H9 (cell line): ENCODE results near the gene KBTBD2. TPM values are rescaled to one million over a fixed set of nuclear protein-coding genes. Genes with fewer than 3 reads are reported as not detected.

ENCODE experiments used
- DNase-seq: peaks from one replicate; pipeline ENCODE4 v3.0.0-alpha.2; 2017
- H2AFZ ChIP-seq: one replicate; pipeline ENCODE4 v1.6.1; 2013; ENCODE audit warnings: mild to moderate bottlenecking, low read length, control low read depth, moderate library complexity
- H2AK5ac ChIP-seq: 2 replicates; pipeline ENCODE4 v1.6.1; 2013; ENCODE audit warnings: low read length, control low read depth, mixed read lengths; ENCODE audit not compliant: insufficient read length
- H2BK120ac ChIP-seq: one replicate; pipeline ENCODE4 v1.6.1; 2013; ENCODE audit warnings: low read depth, mild to moderate bottlenecking, low read length, control low read depth, inconsistent platforms; ENCODE audit not compliant: poor library complexity, severe bottlenecking
- H2BK12ac ChIP-seq: 2 replicates; pipeline ENCODE4 v1.6.1; 2013; ENCODE audit warnings: low read length, control low read depth, mixed read lengths, low read depth; ENCODE audit not compliant: insufficient read length
- H2BK15ac ChIP-seq: 2 replicates; pipeline ENCODE4 v1.6.1; 2013; ENCODE audit warnings: low read depth, low read length, control low read depth
- H2BK20ac ChIP-seq: one replicate; pipeline ENCODE4 v1.6.1; 2013; ENCODE audit warnings: low read depth, mild to moderate bottlenecking, low read length, control low read depth, inconsistent platforms; ENCODE audit not compliant: poor library complexity, severe bottlenecking
- H2BK5ac ChIP-seq: 2 replicates; pipeline ENCODE4 v1.6.1; 2013; ENCODE audit warnings: low read length, control low read depth, mixed read lengths; ENCODE audit not compliant: insufficient read length
- H3K14ac ChIP-seq: 2 replicates; pipeline ENCODE4 v1.6.1; 2013; ENCODE audit warnings: low read length, control low read depth; ENCODE audit not compliant: insufficient read depth
- H3K18ac ChIP-seq: 2 replicates; pipeline ENCODE4 v1.6.1; 2013; ENCODE audit warnings: low read depth, mild to moderate bottlenecking, mixed read lengths, low read length, control low read depth; ENCODE audit not compliant: insufficient read length
- H3K23ac ChIP-seq: 2 replicates; pipeline ENCODE4 v1.6.1; 2013; ENCODE audit warnings: low read length, control low read depth, mixed read lengths, low read depth; ENCODE audit not compliant: insufficient read length
- H3K23me2 ChIP-seq: 2 replicates; pipeline ENCODE4 v1.6.1; 2013; ENCODE audit warnings: low read depth, mild to moderate bottlenecking, mixed read lengths, low read length, control low read depth; ENCODE audit not compliant: insufficient read length, poor library complexity, severe bottlenecking
- H3K27ac ChIP-seq: 2 replicates; pipeline ENCODE4 v1.5.1; 2013; ENCODE audit warnings: low read length, control low read depth, mixed read lengths, low read depth; ENCODE audit not compliant: insufficient read length
- H3K27me3 ChIP-seq: 2 replicates; pipeline ENCODE4 v1.6.1; 2013; ENCODE audit warnings: low read length, control low read depth, inconsistent platforms; ENCODE audit not compliant: insufficient read depth
- H3K4ac ChIP-seq: 2 replicates; pipeline ENCODE4 v1.6.1; 2013; ENCODE audit warnings: low read depth, mild to moderate bottlenecking, control low read depth, inconsistent platforms, low read length, moderate library complexity
- H3K4me1 ChIP-seq: 2 replicates; pipeline ENCODE4 v1.6.1; 2013; ENCODE audit warnings: low read length, control low read depth, inconsistent platforms; ENCODE audit not compliant: insufficient read depth
- H3K4me2 ChIP-seq: 2 replicates; pipeline ENCODE4 v1.6.1; 2013; ENCODE audit warnings: low read length, control low read depth, mixed read lengths; ENCODE audit not compliant: insufficient read length, insufficient read depth
- H3K56ac ChIP-seq: 2 replicates; pipeline ENCODE4 v1.6.1; 2013; ENCODE audit warnings: low read depth, mild to moderate bottlenecking, mixed read lengths, low read length, control low read depth; ENCODE audit not compliant: insufficient read length
- H3K79me1 ChIP-seq: 2 replicates; pipeline ENCODE4 v1.6.1; 2013; ENCODE audit warnings: low read depth, mild to moderate bottlenecking, moderate library complexity, low read length, control low read depth, inconsistent platforms; ENCODE audit not compliant: insufficient read depth, poor library complexity, severe bottlenecking
- H3K79me2 ChIP-seq: 2 replicates; pipeline ENCODE4 v1.6.1; 2013; ENCODE audit warnings: low read length, control low read depth, inconsistent platforms; ENCODE audit not compliant: insufficient read depth
- H3K9ac ChIP-seq: 2 replicates; pipeline ENCODE4 v1.6.1; 2013; ENCODE audit warnings: low read length, control low read depth, mixed read lengths; ENCODE audit not compliant: insufficient read length; ENCODE audit errors: extremely low read depth
- H3K9me3 ChIP-seq: one replicate; pipeline ENCODE4 v1.6.1; 2013; ENCODE audit warnings: low read depth, low read length, inconsistent platforms; ENCODE audit not compliant: control insufficient read depth
- H3T11ph ChIP-seq: one replicate; pipeline ENCODE4 v1.6.1; 2013; ENCODE audit warnings: mild to moderate bottlenecking, low read length, control low read depth, inconsistent platforms
- H4K20me1 ChIP-seq: one replicate; pipeline ENCODE4 v1.6.1; 2013; ENCODE audit not compliant: control insufficient read depth, insufficient read length, insufficient read depth
- H4K5ac ChIP-seq: 2 replicates; pipeline ENCODE4 v1.6.1; 2013; ENCODE audit warnings: low read depth, mild to moderate bottlenecking, mixed read lengths, low read length, control low read depth; ENCODE audit not compliant: insufficient read length
- H4K8ac ChIP-seq: replicated peaks from 2 replicates; pipeline ENCODE4 v1.6.1; 2013; ENCODE audit warnings: low read length, control low read depth, mixed read lengths, low read depth; ENCODE audit not compliant: insufficient read length
- H4K91ac ChIP-seq: 2 replicates; pipeline ENCODE4 v1.6.1; 2013; ENCODE audit warnings: low read depth, mild to moderate bottlenecking, moderate library complexity, mixed read lengths, low read length, control low read depth; ENCODE audit not compliant: insufficient read length
- H3K27ac Mint-ChIP-seq, 3 experiments: 2 replicates in 2 of 3; 3 replicates in 1 of 3; pipeline ENCODE4 v1.8.0; 2020 to 2021; ENCODE audit warnings: mixed read lengths in 3 of 3, mild to moderate bottlenecking in 1 of 3, moderate library complexity in 1 of 3
- H3K27me3 Mint-ChIP-seq: 2 replicates; pipeline ENCODE4 v1.8.0; 2021; ENCODE audit warnings: low read depth, mild to moderate bottlenecking, moderate library complexity, mixed read lengths
- H3K36me3 Mint-ChIP-seq, 3 experiments: 2 replicates in 2 of 3; 3 replicates in 1 of 3; pipeline ENCODE4 v1.8.0; 2020 to 2021; ENCODE audit warnings: low read depth in 3 of 3, mixed read lengths in 3 of 3; ENCODE audit not compliant: insufficient read depth in 1 of 3
- H3K4me1 Mint-ChIP-seq, 2 experiments: 2 replicates each; pipeline ENCODE4 v1.8.0; 2020; ENCODE audit warnings: mixed read lengths in 2 of 2
- H3K4me3 Mint-ChIP-seq, 2 experiments: 2 replicates in 1 of 2; 3 replicates in 1 of 2; pipeline ENCODE4 v1.8.0; 2020 to 2021; ENCODE audit warnings: mild to moderate bottlenecking in 2 of 2, mixed read lengths in 2 of 2, moderate library complexity in 1 of 2
- H3K9me3 Mint-ChIP-seq, 2 experiments: 2 replicates in 1 of 2; 3 replicates in 1 of 2; pipeline ENCODE4 v1.8.0; 2020; ENCODE audit warnings: mild to moderate bottlenecking in 2 of 2, mixed read lengths in 2 of 2, moderate library complexity in 1 of 2
- CTCF ChIP-seq: fragments of 200-600 bp; sonication (generic); conservative IDR thresholded peaks from 3 replicates; pipeline ENCODE4 v1.8.0; 2021; ENCODE audit warnings: antibody characterized with exemption, mild to moderate bottlenecking
- WGBS: extraction: QIAGEN DNeasy Blood & Tissue Kit; methylation state at CpG from one replicate; pipeline ENCODE4 v1.1.7; 2013; ENCODE audit warnings: missing lambda C conversion rate, low lambda C conversion rate, mixed read lengths; ENCODE audit not compliant: insufficient read length; ENCODE audit errors: extremely low coverage; 5-methylcytosine and 5-hydroxymethylcytosine counted together
- total RNA-seq: library from RNA; stranded (reverse); gene quantifications from 2 replicates; pipeline ENCODE4 v1.2.1, GENCODE V29; 2021

Gene KBTBD2
- total RNA-seq, 1 experiment from 2014 or later = 34.2 TPM

- Histone ChIP-seq H3K79me1 (no peaks in the 10 kb centered on the region), H3K79me2 (no peaks in the 10 kb centered on the region), H3K27ac (no peak overlapping the region), H3K23me2 (no peaks in the 10 kb centered on the region), H2AFZ (no peak overlapping the region), H4K8ac (no peak overlapping the region), H2BK120ac (no peak overlapping the region), H3T11ph (no peak overlapping the region), H4K5ac (no peak overlapping the region), H3K18ac (no peak overlapping the region), H3K23ac (no peak overlapping the region), H3K4ac (no peak overlapping the region), H2BK5ac (no peak overlapping the region), H2BK20ac (no peak overlapping the region), H3K9me3 (no peaks in the 10 kb centered on the region), H2BK15ac (no peak overlapping the region), H3K27me3 (peaks cover 2% of the 10 kb centered on the region; the same call in 1 of the 2 replicates), H3K14ac (no peak overlapping the region), H3K56ac (no peak overlapping the region), H3K9ac (no peak overlapping the region), H3K4me1 (no peaks in the 10 kb centered on the region), H4K91ac (no peak overlapping the region), H3K4me2 (no peak overlapping the region), H2BK12ac (no peak overlapping the region), H4K20me1 (no peaks in the 10 kb centered on the region), H2AK5ac (no peak overlapping the region)
- no peaks in the 10 kb centered on the region for H3K36me3 Mint-ChIP-seq
- peaks cover 98% of the 10 kb centered on the region for H3K27me3 Mint-ChIP-seq
- no peak overlapping the region for H3K4me3 Mint-ChIP-seq
- no CpG with 5 or more reads among the region's 2 CpGs for WGBS
- H3K4me1 Mint-ChIP-seq = no peaks in the 10 kb centered on the region
- DNase-seq = no peak
- H3K9me3 Mint-ChIP-seq = no peaks in the 10 kb centered on the region
- TF ChIP-seq CTCF = no peak
- no peak overlapping the region for H3K27ac Mint-ChIP-seq
These were observed 37.3 kb upstream of the KBTBD2 start for GRCh38 chr7:32928785-32929298.
